HG03457 (cell line): ENCODE data around the gene COL11A2.
"Not testable (repeated sequence)": the region's sequence is repeated elsewhere in the genome, so short reads cannot be mapped to it uniquely, and the experiment has no call there.

Source experiments
- ATAC-seq: cut with Tn5 transposase; IDR thresholded peaks from one replicate; pipeline ENCODE4 v1.9.1; 2021; ENCODE audit warnings: moderate number of reproducible peaks; ENCODE audit not compliant: unreplicated experiment

The COL11A2 gene

GRCh38 chr6:33192105-33192646 lies at the start of gene COL11A2:
TSS of gene COL11A2 (minus strand) at chr6:33192467. CDS start at chr6:33192240, 227 bp downstream.
- no peak for ATAC-seq

GRCh38 chr6:33241968-33242367 lies 49.7 kb upstream of the COL11A2 start:
- no peak for ATAC-seq

DNA sequence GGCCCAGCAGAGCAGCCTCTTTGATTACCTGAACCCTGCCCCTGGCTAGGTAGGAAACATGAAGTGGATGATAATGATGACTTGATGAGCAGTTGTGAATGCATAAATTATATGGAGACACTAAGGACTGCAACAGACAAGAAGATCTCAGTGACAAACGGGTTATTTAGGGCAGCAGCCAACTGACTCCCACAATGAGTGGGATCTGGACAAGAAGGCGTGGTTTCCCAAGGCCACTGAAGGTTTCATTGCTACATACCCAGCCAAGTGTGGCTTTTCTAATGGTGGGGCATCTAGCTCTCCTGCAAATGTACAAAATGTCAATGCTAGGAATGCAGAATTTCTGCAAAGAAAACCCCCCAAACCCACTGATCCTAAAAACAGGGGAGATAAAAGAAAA lies 45.5 kb upstream of the COL11A2 start:
- no peak for ATAC-seq

DNA sequence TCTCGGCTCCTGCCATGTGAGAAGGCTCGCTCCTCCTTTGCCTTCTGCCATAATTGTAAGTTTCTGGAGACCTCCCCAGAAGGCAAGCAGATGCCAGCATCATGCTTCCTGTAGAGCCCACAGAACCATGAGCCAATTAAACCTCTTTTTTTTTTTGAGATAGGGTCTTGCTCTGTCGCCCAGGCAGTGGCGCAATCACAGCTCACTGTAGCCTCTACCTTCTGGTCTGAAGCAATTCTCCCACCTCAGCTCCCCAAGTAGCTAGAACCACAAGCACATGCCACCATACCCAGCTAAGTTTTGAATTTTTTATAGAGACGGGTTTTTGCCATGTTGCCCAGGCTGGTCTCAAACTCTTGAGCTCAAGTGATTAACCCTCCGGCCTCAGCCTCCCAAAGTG lies 44.6 kb upstream of the COL11A2 start:
- no peak for ATAC-seq

DNA sequence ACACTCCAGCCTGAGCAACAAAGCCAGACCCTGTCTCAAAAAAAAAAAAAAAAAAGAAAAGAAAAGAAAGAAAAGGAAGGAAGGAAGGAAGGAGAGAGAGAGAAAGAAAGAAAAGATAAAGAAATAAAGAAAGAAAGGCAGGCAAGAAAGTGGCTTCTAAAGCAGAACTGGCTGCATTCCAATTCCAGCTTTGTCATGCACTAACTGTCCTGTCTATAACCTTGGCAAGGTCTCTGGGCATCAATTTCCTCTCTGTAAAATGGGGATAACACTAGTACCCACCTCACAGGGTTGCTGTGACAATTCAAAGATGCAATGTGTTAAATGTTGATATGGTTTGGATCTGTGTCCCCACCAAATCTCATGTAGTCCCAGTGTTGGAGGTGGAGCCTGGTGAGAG lies 44.1 kb upstream of the COL11A2 start:
- no peak for ATAC-seq

- no peak for ATAC-seq
These were observed 43.0 kb upstream of the COL11A2 start for GRCh38 chr6:33235221-33235634.

- ATAC-seq, result not testable (repeated sequence)
These were observed 34.3 kb upstream of the COL11A2 start for GRCh38 chr6:33226503-33227120.

DNA sequence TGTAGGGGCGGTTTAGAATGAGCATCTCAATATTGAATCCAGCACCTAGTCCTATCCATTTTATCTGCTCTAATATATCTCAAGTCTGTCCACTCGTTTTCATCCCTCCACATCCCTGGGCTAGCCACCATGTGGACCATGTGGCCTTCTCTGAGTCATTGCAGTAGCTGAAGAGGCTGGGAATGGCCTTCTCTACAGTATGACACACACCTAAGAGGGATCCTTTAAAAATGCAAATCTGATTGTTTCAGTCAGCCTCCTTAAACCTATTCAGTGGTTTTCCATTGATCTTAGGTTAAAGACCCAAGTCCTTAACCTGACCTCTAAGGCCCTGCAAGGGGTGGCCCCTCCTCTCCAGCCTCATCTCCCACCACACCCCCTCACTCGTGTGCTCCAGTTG lies 25.4 kb upstream of the COL11A2 start:
- no peak for ATAC-seq

GRCh38 chr6:33217246-33217645 lies 25.0 kb upstream of the COL11A2 start:
- ATAC-seq, result no peak

DNA sequence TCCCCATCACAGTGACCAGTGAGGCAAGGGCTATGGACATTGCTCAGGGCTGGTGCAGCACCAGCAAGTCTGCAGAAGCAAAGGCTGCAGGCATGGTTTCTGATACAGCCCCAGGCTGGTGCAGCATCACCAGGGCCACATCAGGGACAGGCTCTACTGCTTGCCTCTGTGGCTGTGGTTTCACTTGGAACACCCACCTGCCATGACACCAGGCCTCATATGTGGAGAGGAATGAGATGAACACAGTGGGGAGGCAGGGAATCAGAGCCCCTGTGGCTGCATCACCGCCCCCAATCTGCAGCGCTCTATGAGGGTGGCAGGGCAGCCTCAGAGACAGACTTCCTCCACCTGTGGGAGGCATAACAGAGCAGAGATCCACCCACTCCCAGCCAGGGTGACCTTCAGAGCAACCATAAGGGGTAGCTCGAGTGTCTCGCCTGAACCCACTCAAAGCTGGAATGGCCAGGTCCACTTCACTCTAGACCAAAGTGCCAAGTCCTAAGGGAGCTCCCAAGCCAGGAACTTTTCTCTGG lies 23.9 kb upstream of the COL11A2 start:
- ATAC-seq, result no peak

DNA sequence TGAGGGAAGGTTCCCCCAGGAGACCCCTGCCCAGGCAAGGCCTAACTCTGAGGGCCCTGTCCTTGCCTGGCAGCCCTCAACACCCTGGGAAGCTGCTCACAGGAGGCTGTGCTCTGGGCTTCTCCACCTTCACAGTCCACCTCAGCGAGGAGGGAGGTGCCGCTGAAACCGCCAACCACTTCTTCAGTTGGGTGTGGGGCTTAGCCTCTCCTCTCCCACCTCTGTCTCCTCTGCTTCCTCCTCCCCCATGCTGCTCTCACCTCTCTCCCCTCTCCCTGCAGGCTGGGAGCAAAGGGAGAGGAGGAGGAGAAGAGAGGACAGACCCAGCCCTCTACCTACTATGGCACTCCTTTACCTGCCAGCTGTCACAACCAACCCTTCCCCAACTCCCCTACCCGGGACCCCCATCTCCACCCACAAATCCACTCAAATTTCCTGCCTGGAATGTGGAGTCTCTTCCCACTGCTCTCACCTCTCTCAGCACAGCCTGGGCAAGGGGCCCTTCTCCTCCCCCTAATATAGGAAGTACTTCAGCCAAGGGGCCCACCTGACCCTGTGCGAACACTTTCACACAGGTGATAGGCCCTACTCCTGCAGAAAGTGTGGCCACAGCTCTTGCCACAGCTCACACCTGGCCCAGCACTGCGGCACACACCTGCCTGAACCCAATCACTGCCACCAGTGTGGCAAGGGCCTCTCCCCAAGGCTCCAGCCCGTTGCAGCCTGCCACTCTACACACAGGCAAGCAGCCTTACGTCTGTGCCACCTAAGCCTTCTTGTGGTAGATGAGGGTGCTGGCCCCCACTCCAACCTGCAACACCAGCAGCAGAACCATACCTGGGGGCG lies 23.2 kb upstream of the COL11A2 start:
- ATAC-seq, result no peak

GRCh38 chr6:33213989-33214335 lies 21.7 kb upstream of the COL11A2 start:
- ATAC-seq, result no peak

DNA sequence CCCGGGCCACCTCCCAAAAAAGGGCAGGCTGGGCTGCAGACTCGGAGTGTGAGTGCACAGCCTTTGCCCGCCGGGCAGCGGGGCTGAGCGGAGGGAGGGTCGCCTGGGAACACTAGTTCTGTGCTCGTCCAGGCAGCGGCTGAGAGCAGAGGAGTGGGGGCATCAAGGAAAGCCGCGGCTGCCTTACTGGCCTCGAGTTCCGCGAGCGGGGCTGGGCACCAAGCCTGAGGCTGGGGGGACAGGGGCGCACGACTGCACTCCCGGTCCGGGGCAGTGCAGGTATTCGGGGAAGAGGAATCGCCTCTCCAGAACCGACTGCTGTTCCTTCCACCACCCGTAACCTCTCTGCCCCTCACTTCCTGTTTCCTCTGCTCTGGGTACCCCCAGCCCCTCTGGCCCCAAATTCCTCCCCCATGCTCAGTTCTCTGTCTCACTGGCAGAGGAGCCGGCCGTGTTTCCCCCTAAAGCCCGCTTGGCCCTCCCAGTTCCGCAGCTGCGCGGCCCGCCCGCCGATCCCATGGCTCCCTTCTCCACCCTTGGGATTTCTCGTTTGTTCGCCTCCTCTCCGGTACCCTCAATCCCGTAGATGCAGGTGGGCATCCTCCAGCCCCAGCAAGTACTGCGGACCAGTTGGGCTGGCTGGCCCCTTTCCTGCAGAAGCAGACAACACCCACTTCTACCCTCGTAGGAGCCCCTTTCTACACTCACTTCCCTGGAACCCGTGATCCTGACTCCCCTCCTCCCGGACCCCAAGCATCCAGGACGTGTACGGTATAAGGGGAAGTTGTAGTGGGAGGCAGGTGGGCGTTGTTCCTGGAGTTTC lies 21.1 kb upstream of the COL11A2 start:
- ATAC-seq, result no peak

- ATAC-seq, result no peak
These were observed 20.5 kb upstream of the COL11A2 start for GRCh38 chr6:33212857-33213165.

DNA sequence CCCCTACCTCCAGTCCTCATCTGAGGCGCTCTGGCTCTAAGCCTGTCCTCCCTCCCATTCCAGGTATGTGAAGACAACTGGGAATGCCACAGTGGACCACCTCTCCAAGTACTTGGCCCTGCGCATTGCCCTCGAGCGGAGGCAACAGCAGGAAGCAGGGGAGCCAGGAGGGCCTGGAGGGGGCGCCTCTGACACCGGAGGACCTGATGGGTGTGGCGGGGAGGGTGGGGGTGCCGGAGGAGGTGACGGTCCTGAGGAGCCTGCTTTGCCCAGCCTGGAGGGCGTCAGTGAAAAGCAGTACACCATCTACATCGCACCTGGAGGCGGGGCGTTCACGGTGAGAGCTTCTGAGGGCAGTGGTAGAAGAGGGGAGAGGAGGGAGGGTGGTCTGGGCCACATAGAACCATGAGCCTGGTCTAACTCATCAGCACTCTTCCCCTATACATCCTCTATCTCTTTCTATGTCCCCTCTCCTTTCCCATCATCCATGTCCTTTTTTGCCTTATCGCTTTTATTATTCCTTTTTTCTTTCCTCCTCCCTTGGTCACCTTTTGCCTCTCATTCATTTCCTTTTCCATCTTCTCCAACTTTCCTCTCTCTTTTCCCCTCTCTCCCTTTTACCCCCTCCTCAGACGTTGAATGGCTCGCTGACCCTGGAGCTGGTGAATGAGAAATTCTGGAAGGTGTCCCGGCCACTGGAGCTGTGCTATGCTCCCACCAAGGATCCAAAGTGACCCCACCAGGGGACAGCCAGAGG lies 19.6 kb upstream of the COL11A2 start:
- no peak for ATAC-seq

GRCh38 chr6:33211136-33211535 lies 18.9 kb upstream of the COL11A2 start:
- ATAC-seq, result no peak

DNA sequence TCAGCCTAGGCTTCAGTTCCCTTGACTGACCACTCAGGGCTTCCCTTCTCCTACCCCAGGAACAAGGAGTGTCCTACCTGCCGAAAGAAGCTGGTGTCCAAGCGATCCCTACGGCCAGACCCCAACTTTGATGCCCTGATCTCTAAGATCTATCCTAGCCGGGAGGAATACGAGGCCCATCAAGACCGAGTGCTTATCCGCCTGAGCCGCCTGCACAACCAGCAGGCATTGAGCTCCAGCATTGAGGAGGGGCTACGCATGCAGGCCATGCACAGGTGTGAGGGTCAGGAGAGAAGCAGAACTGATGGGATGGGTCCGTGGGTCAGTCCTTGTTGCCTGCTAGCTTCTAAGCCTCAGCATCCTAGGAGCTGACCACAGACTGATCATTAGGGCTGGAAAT lies 17.6 kb upstream of the COL11A2 start:
- no peak for ATAC-seq

DNA sequence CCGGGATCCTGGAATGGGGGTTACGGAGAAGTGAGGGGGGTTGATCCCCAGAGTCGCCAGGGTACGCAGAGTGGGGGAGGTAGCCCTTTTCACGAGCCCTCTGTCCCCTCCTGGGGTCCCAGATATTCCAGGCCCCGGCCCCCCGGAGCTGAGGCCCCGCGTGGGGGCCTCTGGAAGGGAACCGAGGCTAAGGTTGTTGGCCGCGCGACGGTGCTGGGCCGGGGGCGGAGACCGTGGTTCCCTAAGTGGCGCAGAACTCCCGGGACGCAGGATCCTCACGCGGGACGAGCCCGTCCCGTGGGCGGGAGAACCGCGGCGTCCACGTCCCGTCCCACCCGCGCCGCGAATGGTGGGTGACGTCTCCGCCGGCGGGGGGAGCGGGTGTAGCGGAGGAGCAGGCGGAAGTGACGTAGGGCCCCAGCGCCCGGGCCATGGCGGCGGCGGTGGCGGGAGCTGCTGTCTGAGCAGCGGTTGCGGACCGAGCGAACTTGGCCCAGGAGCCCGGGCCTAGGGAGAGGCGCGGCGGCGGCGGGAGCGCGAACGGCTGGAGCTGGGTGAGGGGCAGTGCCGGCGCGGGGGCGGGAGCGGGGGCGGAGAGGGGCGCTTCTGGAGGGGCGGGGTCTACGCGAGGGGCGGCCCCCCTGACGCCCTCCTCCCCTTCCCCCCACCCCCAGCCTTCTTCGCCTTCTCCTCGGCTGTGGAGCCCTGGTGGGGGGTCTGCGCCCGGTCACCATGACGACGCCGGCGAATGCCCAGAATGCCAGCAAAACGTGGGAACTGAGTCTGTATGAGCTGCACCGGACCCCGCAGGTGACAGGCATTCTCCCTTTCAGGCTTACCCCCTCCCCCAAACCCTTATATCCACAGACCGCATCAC lies 16.1 kb upstream of the COL11A2 start, which contains the start of gene RING1:
TSS of gene RING1 (plus strand) at position 410 of the 877 bp plus-strand sequence. CDS start at position 733, 323 bp downstream.
- no peak for ATAC-seq

GRCh38 chr6:33207552-33208090 lies 15.4 kb upstream of the COL11A2 start:
- no peak for ATAC-seq
